Thyroid gland (tissue), 4 donors: Measurements from ENCODE around the gene KCNJ6.

Experiments used
- CTCF ChIP-seq, 6 experiments: fragments of 200-600 bp in 3 of 6; fragments of 450-650 bp in 3 of 6; sonication (generic) in 3 of 6; IDR thresholded peaks; one replicate each; pipeline ENCODE4 v1.5.1; 2016 to 2019; ENCODE audit warnings: antibody characterized with exemption in 6 of 6, mild to moderate bottlenecking in 2 of 6, inconsistent platforms in 1 of 6, moderate library complexity in 1 of 6
- POLR2A ChIP-seq, 2 donors: fragments of 450-650 bp; IDR thresholded peaks; one replicate each; pipeline ENCODE4 v1.6.1; 2017; ENCODE audit warnings: antibody characterized with exemption in 2 of 2, mild to moderate bottlenecking in 2 of 2, moderate library complexity in 1 of 2

GRCh38 chr21:37561941-37562919, 354.0 kb downstream of the KCNJ6 start:
- TF ChIP-seq POLR2A (IDR thresholded peaks at IDR 0.05) (no peak), CTCF (IDR thresholded peaks at IDR 0.05) (no peak)
